ENCODE data around the gene GPR139. TPM values are rescaled to one million over a fixed set of nuclear protein-coding genes. Genes with fewer than 3 reads are reported as not detected.

GPR139 gene
- total RNA-seq, 1 donor from 2014 or later: not detected

GRCh38 chr16:20042848-20043247, 30.8 kb downstream of the GPR139 start:
- TF ChIP-seq EZH2phosphoT487 (IDR thresholded peaks at IDR 0.05) (no peak), CTCF (IDR thresholded peaks at IDR 0.05) (no peak), EZH2 (IDR thresholded peaks at IDR 0.05) (no peak)
- H3K9ac ChIP-seq: no peak overlapping the region
- H3K4me1 ChIP-seq: peaks cover 14% of the 10 kb centered on the region
- no peaks in the 10 kb centered on the region for H3K79me2 ChIP-seq (ENCODE audit: low read depth)
- no peaks in the 10 kb centered on the region for H3K4me1 Mint-ChIP-seq
- no peak overlapping the region for H3K4me3 Mint-ChIP-seq
- H3K36me3 Mint-ChIP-seq: no peaks in the 10 kb centered on the region
- peaks cover 10% of the 10 kb centered on the region for H3K27me3 Mint-ChIP-seq (ENCODE audit: insufficient read depth, low read depth)
- H3F3A ChIP-seq (ENCODE audit: low read depth): peaks cover 3% of the 10 kb centered on the region
- H2AFZ ChIP-seq (replicated peaks): no peak overlapping the region
- no peaks in the 10 kb centered on the region for H3K36me3 ChIP-seq
- DNase-seq (ENCODE audit: low spot score): no peak
- no peak overlapping the region for H3K4me3 ChIP-seq
- no peaks in the 10 kb centered on the region for H4K20me1 ChIP-seq (ENCODE audit: low read depth)
- no peak overlapping the region for H3K27ac Mint-ChIP-seq
- H3K27ac ChIP-seq: no peak overlapping the region
- no peaks in the 10 kb centered on the region for H3K9me3 Mint-ChIP-seq
- H3K27me3 ChIP-seq: no peaks in the 10 kb centered on the region
- no peak overlapping the region for H3K4me2 ChIP-seq
- no peaks in the 10 kb centered on the region for H3K9me3 ChIP-seq (ENCODE audit: low read depth)

GRCh38 chr16:20041924-20042596, 31.6 kb downstream of the GPR139 start:
- H3K27ac Mint-ChIP-seq: no peak overlapping the region
- H2AFZ ChIP-seq (replicated peaks): no peak overlapping the region
- no peaks in the 10 kb centered on the region for H3K36me3 ChIP-seq
- H3K9me3 Mint-ChIP-seq: no peaks in the 10 kb centered on the region
- H3F3A ChIP-seq (ENCODE audit: low read depth): peaks cover 3% of the 10 kb centered on the region
- H3K27ac ChIP-seq: no peak overlapping the region
- no peak overlapping the region for H3K4me3 Mint-ChIP-seq
- H3K27me3 ChIP-seq: no peaks in the 10 kb centered on the region
- H3K4me1 Mint-ChIP-seq: no peaks in the 10 kb centered on the region
- no peaks in the 10 kb centered on the region for H3K79me2 ChIP-seq (ENCODE audit: low read depth)
- DNase-seq (ENCODE audit: low spot score): no peak
- peaks cover 14% of the 10 kb centered on the region for H3K4me1 ChIP-seq
- no peak overlapping the region for H3K4me2 ChIP-seq
- no peak overlapping the region for H3K4me3 ChIP-seq
- TF ChIP-seq CTCF (IDR thresholded peaks at IDR 0.05) (no peak), EZH2 (IDR thresholded peaks at IDR 0.05) (no peak), EZH2phosphoT487 (IDR thresholded peaks at IDR 0.05) (no peak)
- no peaks in the 10 kb centered on the region for H4K20me1 ChIP-seq (ENCODE audit: low read depth)
- no peak overlapping the region for H3K9ac ChIP-seq
- H3K27me3 Mint-ChIP-seq (ENCODE audit: insufficient read depth, low read depth): peaks cover 6% of the 10 kb centered on the region
- H3K36me3 Mint-ChIP-seq: no peaks in the 10 kb centered on the region
- H3K9me3 ChIP-seq (ENCODE audit: low read depth): no peaks in the 10 kb centered on the region

- Histone ChIP-seq H3K27me3 (no peaks in the 10 kb centered on the region), H3K4me2 (no peak overlapping the region), H3F3A (ENCODE audit: low read depth) (no peaks in the 10 kb centered on the region), H3K9ac (no peak overlapping the region), H3K4me3 (no peak overlapping the region), H2AFZ (replicated peaks) (no peak overlapping the region), H3K4me1 (peaks cover 6% of the 10 kb centered on the region), H4K20me1 (ENCODE audit: low read depth) (no peaks in the 10 kb centered on the region), H3K27ac (no peak overlapping the region), H3K79me2 (ENCODE audit: low read depth) (no peaks in the 10 kb centered on the region), H3K9me3 (ENCODE audit: low read depth) (no peaks in the 10 kb centered on the region), H3K36me3 (no peaks in the 10 kb centered on the region)
- no peaks in the 10 kb centered on the region for H3K9me3 Mint-ChIP-seq
- TF ChIP-seq EZH2 (IDR thresholded peaks at IDR 0.05) (no peak), EZH2phosphoT487 (IDR thresholded peaks at IDR 0.05) (no peak), CTCF (IDR thresholded peaks at IDR 0.05) (no peak)
- DNase-seq (ENCODE audit: low spot score): no peak
- no peaks in the 10 kb centered on the region for H3K36me3 Mint-ChIP-seq
- H3K4me1 Mint-ChIP-seq: no peaks in the 10 kb centered on the region
- H3K27ac Mint-ChIP-seq: no peak overlapping the region
- no peak overlapping the region for H3K4me3 Mint-ChIP-seq
- H3K27me3 Mint-ChIP-seq (ENCODE audit: insufficient read depth, low read depth): peaks cover 5% of the 10 kb centered on the region
Observed at GRCh38 chr16:20040011-20040410, 33.7 kb downstream of the GPR139 start.

Measured in neural progenitor cell (in vitro differentiated cells).